H9 (cell line): Measurements from ENCODE around the gene GRIA2. TPM values are rescaled to one million over a fixed set of nuclear protein-coding genes. Genes with fewer than 3 reads are reported as not detected.

Source experiments
- DNase-seq: peaks from one replicate; pipeline ENCODE4 v3.0.0-alpha.2; 2017
- H2AFZ ChIP-seq: one replicate; pipeline ENCODE4 v1.6.1; 2013; ENCODE audit warnings: mild to moderate bottlenecking, low read length, control low read depth, moderate library complexity
- H2AK5ac ChIP-seq: 2 replicates; pipeline ENCODE4 v1.6.1; 2013; ENCODE audit warnings: low read length, control low read depth, mixed read lengths; ENCODE audit not compliant: insufficient read length
- H2BK120ac ChIP-seq: one replicate; pipeline ENCODE4 v1.6.1; 2013; ENCODE audit warnings: low read depth, mild to moderate bottlenecking, low read length, control low read depth, inconsistent platforms; ENCODE audit not compliant: poor library complexity, severe bottlenecking
- H2BK12ac ChIP-seq: 2 replicates; pipeline ENCODE4 v1.6.1; 2013; ENCODE audit warnings: low read length, control low read depth, mixed read lengths, low read depth; ENCODE audit not compliant: insufficient read length
- H2BK15ac ChIP-seq: 2 replicates; pipeline ENCODE4 v1.6.1; 2013; ENCODE audit warnings: low read depth, low read length, control low read depth
- H2BK20ac ChIP-seq: one replicate; pipeline ENCODE4 v1.6.1; 2013; ENCODE audit warnings: low read depth, mild to moderate bottlenecking, low read length, control low read depth, inconsistent platforms; ENCODE audit not compliant: poor library complexity, severe bottlenecking
- H2BK5ac ChIP-seq: 2 replicates; pipeline ENCODE4 v1.6.1; 2013; ENCODE audit warnings: low read length, control low read depth, mixed read lengths; ENCODE audit not compliant: insufficient read length
- H3K14ac ChIP-seq: 2 replicates; pipeline ENCODE4 v1.6.1; 2013; ENCODE audit warnings: low read length, control low read depth; ENCODE audit not compliant: insufficient read depth
- H3K18ac ChIP-seq: 2 replicates; pipeline ENCODE4 v1.6.1; 2013; ENCODE audit warnings: low read depth, mild to moderate bottlenecking, mixed read lengths, low read length, control low read depth; ENCODE audit not compliant: insufficient read length
- H3K23ac ChIP-seq: 2 replicates; pipeline ENCODE4 v1.6.1; 2013; ENCODE audit warnings: low read length, control low read depth, mixed read lengths, low read depth; ENCODE audit not compliant: insufficient read length
- H3K23me2 ChIP-seq: 2 replicates; pipeline ENCODE4 v1.6.1; 2013; ENCODE audit warnings: low read depth, mild to moderate bottlenecking, mixed read lengths, low read length, control low read depth; ENCODE audit not compliant: insufficient read length, poor library complexity, severe bottlenecking
- H3K27ac ChIP-seq: 2 replicates; pipeline ENCODE4 v1.5.1; 2013; ENCODE audit warnings: low read length, control low read depth, mixed read lengths, low read depth; ENCODE audit not compliant: insufficient read length
- H3K27me3 ChIP-seq: 2 replicates; pipeline ENCODE4 v1.6.1; 2013; ENCODE audit warnings: low read length, control low read depth, inconsistent platforms; ENCODE audit not compliant: insufficient read depth
- H3K4ac ChIP-seq: 2 replicates; pipeline ENCODE4 v1.6.1; 2013; ENCODE audit warnings: low read depth, mild to moderate bottlenecking, control low read depth, inconsistent platforms, low read length, moderate library complexity
- H3K4me1 ChIP-seq: 2 replicates; pipeline ENCODE4 v1.6.1; 2013; ENCODE audit warnings: low read length, control low read depth, inconsistent platforms; ENCODE audit not compliant: insufficient read depth
- H3K4me2 ChIP-seq: 2 replicates; pipeline ENCODE4 v1.6.1; 2013; ENCODE audit warnings: low read length, control low read depth, mixed read lengths; ENCODE audit not compliant: insufficient read length, insufficient read depth
- H3K56ac ChIP-seq: 2 replicates; pipeline ENCODE4 v1.6.1; 2013; ENCODE audit warnings: low read depth, mild to moderate bottlenecking, mixed read lengths, low read length, control low read depth; ENCODE audit not compliant: insufficient read length
- H3K79me1 ChIP-seq: 2 replicates; pipeline ENCODE4 v1.6.1; 2013; ENCODE audit warnings: low read depth, mild to moderate bottlenecking, moderate library complexity, low read length, control low read depth, inconsistent platforms; ENCODE audit not compliant: insufficient read depth, poor library complexity, severe bottlenecking
- H3K79me2 ChIP-seq: 2 replicates; pipeline ENCODE4 v1.6.1; 2013; ENCODE audit warnings: low read length, control low read depth, inconsistent platforms; ENCODE audit not compliant: insufficient read depth
- H3K9ac ChIP-seq: 2 replicates; pipeline ENCODE4 v1.6.1; 2013; ENCODE audit warnings: low read length, control low read depth, mixed read lengths; ENCODE audit not compliant: insufficient read length; ENCODE audit errors: extremely low read depth
- H3K9me3 ChIP-seq: one replicate; pipeline ENCODE4 v1.6.1; 2013; ENCODE audit warnings: low read depth, low read length, inconsistent platforms; ENCODE audit not compliant: control insufficient read depth
- H3T11ph ChIP-seq: one replicate; pipeline ENCODE4 v1.6.1; 2013; ENCODE audit warnings: mild to moderate bottlenecking, low read length, control low read depth, inconsistent platforms
- H4K20me1 ChIP-seq: one replicate; pipeline ENCODE4 v1.6.1; 2013; ENCODE audit not compliant: control insufficient read depth, insufficient read length, insufficient read depth
- H4K5ac ChIP-seq: 2 replicates; pipeline ENCODE4 v1.6.1; 2013; ENCODE audit warnings: low read depth, mild to moderate bottlenecking, mixed read lengths, low read length, control low read depth; ENCODE audit not compliant: insufficient read length
- H4K8ac ChIP-seq: replicated peaks from 2 replicates; pipeline ENCODE4 v1.6.1; 2013; ENCODE audit warnings: low read length, control low read depth, mixed read lengths, low read depth; ENCODE audit not compliant: insufficient read length
- H4K91ac ChIP-seq: 2 replicates; pipeline ENCODE4 v1.6.1; 2013; ENCODE audit warnings: low read depth, mild to moderate bottlenecking, moderate library complexity, mixed read lengths, low read length, control low read depth; ENCODE audit not compliant: insufficient read length
- H3K27ac Mint-ChIP-seq, 3 experiments: 2 replicates in 2 of 3; 3 replicates in 1 of 3; pipeline ENCODE4 v1.8.0; 2020 to 2021; ENCODE audit warnings: mixed read lengths in 3 of 3, mild to moderate bottlenecking in 1 of 3, moderate library complexity in 1 of 3
- H3K27me3 Mint-ChIP-seq: 2 replicates; pipeline ENCODE4 v1.8.0; 2021; ENCODE audit warnings: low read depth, mild to moderate bottlenecking, moderate library complexity, mixed read lengths
- H3K36me3 Mint-ChIP-seq, 3 experiments: 2 replicates in 2 of 3; 3 replicates in 1 of 3; pipeline ENCODE4 v1.8.0; 2020 to 2021; ENCODE audit warnings: low read depth in 3 of 3, mixed read lengths in 3 of 3; ENCODE audit not compliant: insufficient read depth in 1 of 3
- H3K4me1 Mint-ChIP-seq, 2 experiments: 2 replicates each; pipeline ENCODE4 v1.8.0; 2020; ENCODE audit warnings: mixed read lengths in 2 of 2
- H3K4me3 Mint-ChIP-seq, 2 experiments: 2 replicates in 1 of 2; 3 replicates in 1 of 2; pipeline ENCODE4 v1.8.0; 2020 to 2021; ENCODE audit warnings: mild to moderate bottlenecking in 2 of 2, mixed read lengths in 2 of 2, moderate library complexity in 1 of 2
- H3K9me3 Mint-ChIP-seq, 2 experiments: 2 replicates in 1 of 2; 3 replicates in 1 of 2; pipeline ENCODE4 v1.8.0; 2020; ENCODE audit warnings: mild to moderate bottlenecking in 2 of 2, mixed read lengths in 2 of 2, moderate library complexity in 1 of 2
- CTCF ChIP-seq: fragments of 200-600 bp; sonication (generic); conservative IDR thresholded peaks from 3 replicates; pipeline ENCODE4 v1.8.0; 2021; ENCODE audit warnings: antibody characterized with exemption, mild to moderate bottlenecking
- WGBS: extraction: QIAGEN DNeasy Blood & Tissue Kit; methylation state at CpG from one replicate; pipeline ENCODE4 v1.1.7; 2013; ENCODE audit warnings: missing lambda C conversion rate, low lambda C conversion rate, mixed read lengths; ENCODE audit not compliant: insufficient read length; ENCODE audit errors: extremely low coverage; 5-methylcytosine and 5-hydroxymethylcytosine counted together
- total RNA-seq: library from RNA; stranded (reverse); gene quantifications from 2 replicates; pipeline ENCODE4 v1.2.1, GENCODE V29; 2021

The GRIA2 gene
- total RNA-seq, 1 experiment from 2014 or later: not detected

DNA sequence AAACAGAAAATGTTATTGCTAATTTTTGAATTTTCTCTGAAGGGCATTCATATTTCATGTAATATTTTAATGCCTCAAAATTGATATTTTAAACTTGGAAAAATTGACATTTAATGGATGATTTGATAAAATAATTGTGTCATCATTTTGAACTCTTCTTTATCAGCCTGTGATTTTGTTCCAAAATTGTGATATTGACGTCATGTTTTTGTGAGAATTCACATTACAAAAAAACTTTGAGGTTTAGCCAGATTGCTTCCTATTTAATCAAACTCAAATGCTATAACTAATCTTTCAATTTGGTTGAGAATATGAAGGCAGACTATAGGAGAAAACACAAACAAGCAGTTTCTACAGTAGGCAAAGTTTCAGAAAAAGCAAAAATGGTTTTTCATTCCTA lies 137.4 kb downstream of the GRIA2 start:
- H2BK12ac ChIP-seq: no peak overlapping the region
- H3K27ac Mint-ChIP-seq: no peak overlapping the region
- H3K4me2 ChIP-seq: no peak overlapping the region
- H3K9me3 ChIP-seq: no peaks in the 10 kb centered on the region
- no peak overlapping the region for H3K9ac ChIP-seq
- no peak overlapping the region for H4K91ac ChIP-seq
- H3K27me3 Mint-ChIP-seq: no peaks in the 10 kb centered on the region
- H3K4ac ChIP-seq: no peak overlapping the region
- H2AK5ac ChIP-seq: no peak overlapping the region
- no peaks in the 10 kb centered on the region for H3K9me3 Mint-ChIP-seq
- no peak overlapping the region for H2BK5ac ChIP-seq
- TF ChIP-seq CTCF: no peak
- no peak overlapping the region for H3K14ac ChIP-seq
- H3K79me2 ChIP-seq: no peaks in the 10 kb centered on the region; the same call in 1 of the 2 replicates
- no peak overlapping the region for H3K18ac ChIP-seq
- no peak overlapping the region for H2AFZ ChIP-seq
- H3T11ph ChIP-seq: no peak overlapping the region
- H3K4me1 Mint-ChIP-seq: peaks cover 4 to 19% of the 10 kb centered on the region in 2 experiments
- no peak overlapping the region for H3K23ac ChIP-seq
- no peak overlapping the region for H2BK120ac ChIP-seq
- H3K4me3 Mint-ChIP-seq: no peak overlapping the region
- H3K27me3 ChIP-seq: no peaks in the 10 kb centered on the region
- no peaks in the 10 kb centered on the region for H3K79me1 ChIP-seq
- H3K36me3 Mint-ChIP-seq: no peaks in the 10 kb centered on the region; a peak in 1 of 7 replicates
- H3K27ac ChIP-seq: no peak overlapping the region
- no peaks in the 10 kb centered on the region for H4K20me1 ChIP-seq
- H2BK15ac ChIP-seq: no peak overlapping the region
- no peaks in the 10 kb centered on the region for H3K4me1 ChIP-seq
- H4K5ac ChIP-seq: no peak overlapping the region
- H3K56ac ChIP-seq: no peak overlapping the region
- H3K23me2 ChIP-seq: no peaks in the 10 kb centered on the region
- H4K8ac ChIP-seq: no peak overlapping the region
- no peak for DNase-seq
- H2BK20ac ChIP-seq: no peak overlapping the region
- no CpG with 5 or more reads among the region's 1 CpG for WGBS
